K562 (cell line): Measurements from ENCODE around the gene DXO. TPM values are rescaled to one million over a fixed set of nuclear protein-coding genes. Genes with fewer than 3 reads are reported as not detected.

Experiments used
- ATAC-seq: fragments of 200-7000 bp; cut with Tn5 transposase; 3 replicates; pipeline ENCODE4 v1.9.1; 2020; ENCODE audit warnings: moderate library complexity
- BruUV-seq: library from RNA; stranded (reverse); fragments of 400-500 nt; replicated peaks from 2 replicates; lab custom pipeline; 2021; lab: Mats Ljungman, UMichigan
- CTCF ChIA-PET: fragments of 300-600 bp; formaldehyde crosslinking; extraction: SDS; loops from one replicate; lab custom pipeline; 2021; ENCODE audit warnings: low intra/inter-chr PET ratio; lab: Yijun Ruan, JAX
- POLR2A ChIA-PET: fragments of 300-600, 350-650 bp; sonication (Branson Sonifier 250); formaldehyde crosslinking; extraction: SDS; loops from one replicate; lab custom pipeline; 2021; ENCODE audit warnings: antibody characterized with exemption, inconsistent platforms; lab: Yijun Ruan, JAX
- DNase-seq, 4 experiments: peaks; one replicate each; pipeline versions ENCODE4 v3.0.0 to v3.0.0-alpha.2; 2011 to 2018; ENCODE audit warnings: low spot score in 3 of 4, mixed read lengths in 3 of 4; ENCODE audit errors: extremely low read depth in 1 of 4
- FAIRE-seq: peaks from 2 replicates; lab custom pipeline; 2011; peaks lifted over from hg19 to GRCh38; lab: Jason Lieb, UNC
- H2AFZ ChIP-seq: 2 replicates; pipeline ENCODE4 v1.6.0; 2011; ENCODE audit warnings: low read depth, low read length, control low read depth, inconsistent platforms
- H3K27ac ChIP-seq: fragments of 200-600 bp; 3 replicates; pipeline ENCODE4 v1.8.0; 2011; ENCODE audit warnings: low read depth, mild to moderate bottlenecking, control low read depth, inconsistent platforms, low read length, moderate library complexity, mixed read lengths; ENCODE audit errors: extremely low read depth
- H3K27me3 ChIP-seq, 2 experiments: fragments of 300-600 bp in 1 of 2; 2 replicates in 1 of 2; 3 replicates in 1 of 2; pipeline versions ENCODE4 v1.6.0 to v1.8.0; 2011; ENCODE audit warnings: inconsistent platforms in 2 of 2, low read length in 2 of 2, mild to moderate bottlenecking in 1 of 2, mixed read lengths in 1 of 2, moderate library complexity in 1 of 2; ENCODE audit not compliant: control insufficient read depth in 2 of 2, insufficient read depth in 2 of 2
- H3K36me3 ChIP-seq: fragments of 300-600 bp; 3 replicates; pipeline ENCODE4 v1.8.0; 2011; ENCODE audit warnings: mild to moderate bottlenecking, low read length, inconsistent platforms; ENCODE audit not compliant: control insufficient read depth, insufficient read depth
- H3K4me1 ChIP-seq, 2 experiments: fragments of 200-600 bp in 1 of 2; replicated peaks in 1 of 2; 2 replicates in 1 of 2; 3 replicates in 1 of 2; pipeline versions ENCODE4 v1.5.1 to v1.8.0; 2011; ENCODE audit warnings: inconsistent platforms in 2 of 2, low read length in 2 of 2, mild to moderate bottlenecking in 1 of 2, mixed read lengths in 1 of 2, moderate library complexity in 1 of 2; ENCODE audit not compliant: control insufficient read depth in 2 of 2, insufficient read depth in 2 of 2
- H3K4me2 ChIP-seq: 2 replicates; pipeline ENCODE4 v1.6.1; 2011; ENCODE audit warnings: low read length, control low read depth, inconsistent platforms, mixed read lengths; ENCODE audit not compliant: insufficient read depth
- H3K4me3 ChIP-seq: fragments of 200-600 bp; sonication (generic), shearing (Covaris generic); 2 replicates; pipeline ENCODE4 v1.5.1; 2016; ENCODE audit warnings: control low read depth, inconsistent platforms
- H3K79me2 ChIP-seq: fragments of 200-600 bp; 3 replicates; pipeline ENCODE4 v1.8.0; 2011; ENCODE audit warnings: low read length, inconsistent platforms; ENCODE audit not compliant: control insufficient read depth, insufficient read depth
- H3K9ac ChIP-seq, 2 experiments: 2 replicates each; pipeline versions ENCODE4 v1.6.0 to v1.6.1; 2011; ENCODE audit warnings: low read depth in 2 of 2, low read length in 2 of 2, control low read depth in 1 of 2, inconsistent platforms in 1 of 2, mild to moderate bottlenecking in 1 of 2, mixed read lengths in 1 of 2; ENCODE audit not compliant: insufficient read depth in 1 of 2
- H3K9me1 ChIP-seq: one replicate; pipeline ENCODE4 v1.6.0; 2011; ENCODE audit warnings: inconsistent platforms, mild to moderate bottlenecking, low read length, moderate library complexity; ENCODE audit not compliant: control insufficient read depth, insufficient read depth
- H3K9me3 ChIP-seq: replicated peaks from 2 replicates; pipeline ENCODE4 v1.5.1; 2011; ENCODE audit warnings: low read depth, low read length, inconsistent platforms; ENCODE audit not compliant: control insufficient read depth, insufficient read depth
- H4K20me1 ChIP-seq: replicated peaks from 2 replicates; pipeline ENCODE4 v1.6.1; 2011; ENCODE audit warnings: low read length, inconsistent platforms, mixed read lengths; ENCODE audit not compliant: control insufficient read depth, insufficient read depth
- POLR2G ChIP-seq: fragments of 200-400 bp; formaldehyde crosslinking; IDR thresholded peaks from 2 replicates; pipeline ENCODE4 v1.6.1; 2017; ENCODE audit warnings: low read depth, mild to moderate bottlenecking, antibody characterized with exemption, low read length, moderate library complexity
- PREB ChIP-seq: sonication (generic); formaldehyde crosslinking; IDR thresholded peaks from 2 replicates; pipeline ENCODE4 v1.8.1; 2023; ENCODE audit warnings: mild to moderate bottlenecking, missing genetic modification reagents
- RBFOX2 ChIP-seq: fragments of 200-400 bp; formaldehyde crosslinking; IDR thresholded peaks from 2 replicates; pipeline ENCODE4 v1.6.1; 2017; ENCODE audit warnings: low read depth, mild to moderate bottlenecking, low read length, moderate library complexity
- WGBS: fragments of 100-300 bp; shearing (Covaris generic); methylation state at CpG from one replicate; pipeline ENCODE4 v1.1.6; 2016; ENCODE audit warnings: low coverage, mixed read lengths; ENCODE audit not compliant: insufficient coverage; ENCODE audit errors: missing lambda C conversion rate; 5-methylcytosine and 5-hydroxymethylcytosine counted together
- in situ Hi-C: fragments of 300-500 bp; cut with MboI; formaldehyde crosslinking; loops from 4 replicates; pipeline ENCODE4 v1.15.0; 2018; ENCODE audit warnings: inconsistent platforms, mixed read lengths
- intact Hi-C: fragments of 100-400 bp; cut with micrococcal nuclease; formaldehyde crosslinking; loops from 2 replicates; pipeline ENCODE4 v1.14.2; 2022
- polyA plus RNA-seq, 8 experiments: library from polyadenylated mRNA; depleted of rRNA in 4 of 8; stranded (reverse) in 5 of 8; unstranded in 3 of 8; fragments of >200 nt; fragmentation: Nextera tagmentation in 2 of 8; fragmentation: Illumina TruSeq in 1 of 8; extraction: Ambion mirVana in 2 of 8; extraction: Trizol in 1 of 8; gene quantifications; 2 replicates each; pipeline versions ENCODE4 v1.2.1 to v1.2.3, GENCODE V29; 2011 to 2014; ENCODE audit warnings: inconsistent platforms in 1 of 8, missing spikeins in 1 of 8
- total RNA-seq, 7 experiments: library from RNA; depleted of rRNA in 6 of 7; stranded (reverse); fragments of >200 nt in 6 of 7; fragmentation: Illumina TruSeq in 2 of 7; extraction: Trizol in 2 of 7; gene quantifications; 2 replicates each; pipeline versions ENCODE4 v1.2.1 to v1.2.3, GENCODE V29; 2011 to 2021; ENCODE audit warnings: low replicate concordance in 1 of 7
- TF ChIP-seq, protein P1 (sequence below), 2 experiments: fragments of 450-650 bp; IDR thresholded peaks; 2 replicates each; pipeline ENCODE4 v1.6.1; 2018; ENCODE audit warnings: mild to moderate bottlenecking in 2 of 2, low read depth in 1 of 2; ENCODE audit not compliant: partially characterized antibody in 2 of 2

DXO gene
- total and polyA plus RNA-seq, 9 of the 15 experiments (the other 6 are each of a cell fraction or from before 2014, with no cell fraction given) = 6.4 to 35.1 (median 19.4) TPM

GRCh38 chr6:31968326-31968725, 3.6 kb downstream of the DXO start:
- no peak overlapping the region for H3K4me2 ChIP-seq
- H3K9me3 ChIP-seq = no peaks in the 10 kb centered on the region
- no peak overlapping the region for H2AFZ ChIP-seq
- 84% methylated on average over 9 of the region's 11 CpGs for WGBS
- in situ Hi-C loops = no loop called here
- peaks cover 45 to 52% of the 10 kb centered on the region in 2 experiments; a peak in 4 of 5 replicates for H3K4me1 ChIP-seq
- no peak overlapping the region for H3K4me3 ChIP-seq
- H3K27ac ChIP-seq = no peak overlapping the region; the same call in 2 of the 3 replicates
- peak overlapping the region in 1 of 2 experiments; percentile 84; a peak in 2 of 4 replicates for H3K9ac ChIP-seq
- no TSS peak for BruUV-seq
- TF ChIP-seq RBFOX2 = peak; percentile 53; the same call in 1 of the 2 replicates
- TF ChIP-seq POLR2G = 0 out of 2 replicates have a peak, but pooled peaks have one; percentile 31
- TF ChIP-seq, protein P1, sequence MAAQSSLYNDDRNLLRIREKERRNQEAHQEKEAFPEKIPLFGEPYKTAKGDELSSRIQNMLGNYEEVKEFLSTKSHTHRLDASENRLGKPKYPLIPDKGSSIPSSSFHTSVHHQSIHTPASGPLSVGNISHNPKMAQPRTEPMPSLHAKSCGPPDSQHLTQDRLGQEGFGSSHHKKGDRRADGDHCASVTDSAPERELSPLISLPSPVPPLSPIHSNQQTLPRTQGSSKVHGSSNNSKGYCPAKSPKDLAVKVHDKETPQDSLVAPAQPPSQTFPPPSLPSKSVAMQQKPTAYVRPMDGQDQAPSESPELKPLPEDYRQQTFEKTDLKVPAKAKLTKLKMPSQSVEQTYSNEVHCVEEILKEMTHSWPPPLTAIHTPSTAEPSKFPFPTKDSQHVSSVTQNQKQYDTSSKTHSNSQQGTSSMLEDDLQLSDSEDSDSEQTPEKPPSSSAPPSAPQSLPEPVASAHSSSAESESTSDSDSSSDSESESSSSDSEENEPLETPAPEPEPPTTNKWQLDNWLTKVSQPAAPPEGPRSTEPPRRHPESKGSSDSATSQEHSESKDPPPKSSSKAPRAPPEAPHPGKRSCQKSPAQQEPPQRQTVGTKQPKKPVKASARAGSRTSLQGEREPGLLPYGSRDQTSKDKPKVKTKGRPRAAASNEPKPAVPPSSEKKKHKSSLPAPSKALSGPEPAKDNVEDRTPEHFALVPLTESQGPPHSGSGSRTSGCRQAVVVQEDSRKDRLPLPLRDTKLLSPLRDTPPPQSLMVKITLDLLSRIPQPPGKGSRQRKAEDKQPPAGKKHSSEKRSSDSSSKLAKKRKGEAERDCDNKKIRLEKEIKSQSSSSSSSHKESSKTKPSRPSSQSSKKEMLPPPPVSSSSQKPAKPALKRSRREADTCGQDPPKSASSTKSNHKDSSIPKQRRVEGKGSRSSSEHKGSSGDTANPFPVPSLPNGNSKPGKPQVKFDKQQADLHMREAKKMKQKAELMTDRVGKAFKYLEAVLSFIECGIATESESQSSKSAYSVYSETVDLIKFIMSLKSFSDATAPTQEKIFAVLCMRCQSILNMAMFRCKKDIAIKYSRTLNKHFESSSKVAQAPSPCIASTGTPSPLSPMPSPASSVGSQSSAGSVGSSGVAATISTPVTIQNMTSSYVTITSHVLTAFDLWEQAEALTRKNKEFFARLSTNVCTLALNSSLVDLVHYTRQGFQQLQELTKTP (IDR thresholded peaks at IDR 0.05; ENCODE audit: low read depth in 1 of 2, partially characterized antibody in 2 of 2) = no peak
- TF ChIP-seq PREB = no peak
- FAIRE-seq = no peak
- ATAC-seq = no peak
- no peaks in the 10 kb centered on the region for H4K20me1 ChIP-seq
- no peak for DNase-seq
- POLR2A ChIA-PET = interaction anchor here (0.6 to 5.8 kb wide), 3 partner anchors 10 to 201 kb away, joined by 3 to 74 read pairs (median 4); partner anchors contain the start of genes NELFE and SKIC2
- H3K79me2 ChIP-seq = peaks cover 31% of the 10 kb centered on the region
- intact Hi-C loops = no loop called here
- no peaks in the 10 kb centered on the region for H3K27me3 ChIP-seq
- H3K36me3 ChIP-seq = peaks cover 79% of the 10 kb centered on the region
- CTCF ChIA-PET = no interaction called here
- H3K9me1 ChIP-seq = no peaks in the 10 kb centered on the region
